ENCODE measurements around the gene BEGAIN. TPM values are rescaled to one million over a fixed set of nuclear protein-coding genes. Genes with fewer than 3 reads are reported as not detected.

The BEGAIN gene
- total RNA-seq, 6 experiments from 2014 or later: 0.05 to 0.20 (median 0.14) TPM; not detected in 1

GRCh38 chr14:100576091-100577085, 10.8 kb downstream of the BEGAIN start:
- no peaks in the 10 kb centered on the region for H3K36me3 Mint-ChIP-seq (ENCODE audit: low read depth)
- H3K27me3 Mint-ChIP-seq (ENCODE audit: insufficient read depth): peaks cover 16% of the 10 kb centered on the region
- H3K4me3 Mint-ChIP-seq: no peak overlapping the region
- H3K9me3 Mint-ChIP-seq: no peaks in the 10 kb centered on the region; the same call in 1 of the 2 replicates
- H3K27ac Mint-ChIP-seq: no peak overlapping the region
- H3K4me1 Mint-ChIP-seq (ENCODE audit: low read depth): no peaks in the 10 kb centered on the region
- DNase-seq: no peak
- no peak for TF ChIP-seq CTCF (IDR thresholded peaks at IDR 0.05)

DNA sequence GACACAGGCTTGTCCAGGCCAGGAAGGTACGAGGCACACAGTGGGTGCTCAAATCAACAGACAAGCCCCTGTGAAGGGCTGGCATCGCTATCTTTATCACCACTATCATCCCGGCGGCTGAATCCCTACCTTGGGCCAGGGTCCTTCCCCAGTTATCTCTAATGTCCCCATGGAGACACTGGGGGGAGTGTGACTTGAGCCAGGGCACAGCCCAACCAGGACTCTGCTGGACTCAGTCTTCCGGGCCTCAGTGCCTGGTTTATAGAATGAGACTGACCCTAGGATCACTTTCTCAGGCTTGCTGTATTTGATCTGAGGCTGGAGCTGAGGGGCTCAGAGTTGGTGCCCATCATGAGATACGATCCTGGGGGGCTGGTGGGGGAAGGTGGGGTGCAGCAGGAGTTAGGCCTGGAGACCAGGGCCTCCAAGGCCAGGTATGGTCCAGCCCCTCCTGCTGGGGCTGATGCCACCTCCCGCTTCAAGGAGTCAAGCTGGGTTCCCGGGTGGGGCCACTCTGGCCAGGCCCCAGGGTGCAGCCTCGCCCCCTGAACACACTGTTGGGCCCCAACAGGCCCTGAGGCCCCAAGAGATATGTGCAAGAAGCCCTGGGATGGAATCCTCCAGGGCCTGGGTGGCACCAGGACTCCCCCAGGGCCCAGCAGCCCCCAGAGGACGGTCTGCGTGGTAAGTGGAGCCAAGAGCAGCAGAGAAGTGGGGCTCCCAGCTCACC, 11.8 kb downstream of the BEGAIN start:
- DNase-seq: no peak
- no peak overlapping the region for H3K4me3 Mint-ChIP-seq
- TF ChIP-seq CTCF (IDR thresholded peaks at IDR 0.05): no peak
- no peaks in the 10 kb centered on the region for H3K4me1 Mint-ChIP-seq (ENCODE audit: low read depth)
- no peaks in the 10 kb centered on the region; the same call in 1 of the 2 replicates for H3K9me3 Mint-ChIP-seq
- no peak overlapping the region for H3K27ac Mint-ChIP-seq
- no peaks in the 10 kb centered on the region for H3K36me3 Mint-ChIP-seq (ENCODE audit: low read depth)
- H3K27me3 Mint-ChIP-seq (ENCODE audit: insufficient read depth): peaks cover 20% of the 10 kb centered on the region

- Mint-ChIP-seq H3K4me3 (no peak overlapping the region), H3K9me3 (no peaks in the 10 kb centered on the region; the same call in 1 of the 2 replicates), H3K27ac (no peak overlapping the region), H3K4me1 (ENCODE audit: low read depth) (no peaks in the 10 kb centered on the region), H3K36me3 (ENCODE audit: low read depth) (no peaks in the 10 kb centered on the region), H3K27me3 (ENCODE audit: insufficient read depth) (peaks cover 21% of the 10 kb centered on the region)
- no peak for TF ChIP-seq CTCF (IDR thresholded peaks at IDR 0.05)
- no peak for DNase-seq
Observed at GRCh38 chr14:100574642-100575031, 12.6 kb downstream of the BEGAIN start.

DNA sequence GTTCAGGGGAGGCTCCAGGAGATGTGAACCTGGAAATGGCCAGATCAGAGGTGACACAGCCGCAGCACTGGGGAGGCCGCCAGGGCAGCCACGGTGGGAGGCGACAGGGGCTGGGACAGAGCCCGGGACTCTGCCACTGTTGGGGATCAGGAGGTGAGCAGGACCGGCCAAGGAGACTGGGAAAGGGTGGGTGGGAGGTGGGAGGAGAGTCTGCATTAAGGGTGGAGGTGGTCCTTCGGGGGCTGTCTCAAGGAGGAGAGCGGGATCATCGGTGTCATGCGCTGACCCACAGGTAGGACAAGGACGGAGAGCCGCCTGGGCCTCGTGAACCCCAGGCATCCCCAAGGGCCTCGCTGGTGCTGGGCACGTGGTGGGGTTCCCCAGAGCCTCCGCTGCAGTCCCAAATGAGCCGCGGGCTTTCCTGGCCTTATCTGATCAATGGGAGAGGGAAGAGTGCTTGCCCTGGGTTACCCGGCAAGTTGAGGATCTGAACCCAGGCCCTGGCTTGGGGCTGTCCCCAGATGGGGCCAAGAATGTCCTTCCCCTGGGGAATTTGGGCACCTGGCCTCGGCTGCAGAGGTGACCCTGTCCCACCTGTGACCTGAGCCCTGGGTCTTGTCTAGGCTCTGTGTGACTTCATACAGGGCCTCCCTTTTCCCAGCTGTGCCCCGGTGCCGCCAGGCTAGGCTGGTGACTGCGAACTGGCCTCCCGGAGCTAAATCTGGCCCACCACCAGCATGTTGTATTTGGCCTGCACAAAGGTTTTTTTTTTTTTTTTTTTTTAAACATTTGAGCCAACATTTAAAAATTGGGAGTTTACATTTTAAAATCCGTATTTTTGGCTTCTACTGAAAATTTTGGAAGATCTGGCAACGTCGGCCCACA, 13.2 kb downstream of the BEGAIN start:
- Mint-ChIP-seq H3K27ac (no peak overlapping the region), H3K4me1 (ENCODE audit: low read depth) (no peaks in the 10 kb centered on the region), H3K4me3 (no peak overlapping the region), H3K27me3 (ENCODE audit: insufficient read depth) (peaks cover 28% of the 10 kb centered on the region), H3K9me3 (no peaks in the 10 kb centered on the region; the same call in 1 of the 2 replicates), H3K36me3 (ENCODE audit: low read depth) (no peaks in the 10 kb centered on the region)
- no peak for DNase-seq
- no peak for TF ChIP-seq CTCF (IDR thresholded peaks at IDR 0.05)

All from HFFc6 (cell line).